ENCODE measurements around the gene ARHGAP30.

- TF ChIP-seq TAF1 (IDR thresholded peaks at IDR 0.05; ENCODE audit: low read depth, low read length) (no peak), POLR2A (IDR thresholded peaks at IDR 0.05; ENCODE audit: low read depth, low read length) (no peak), POLR2AphosphoS5 (IDR thresholded peaks at IDR 0.05; ENCODE audit: low read depth, low read length) (no peak), SPI1 (IDR thresholded peaks at IDR 0.05; ENCODE audit: low read depth, low read length) (no peak), POU2F2 (IDR thresholded peaks at IDR 0.05; ENCODE audit: low read depth, low read length) (no peak)
Observed at GRCh38 chr1:161059293-161059692, 10.4 kb downstream of the ARHGAP30 start.

All from GM12891 (cell line).